HG03066 (cell line): Measurements from ENCODE around the gene ZMYM2.

Source experiments
- ATAC-seq: cut with Tn5 transposase; IDR thresholded peaks from one replicate; pipeline ENCODE4 v1.9.1; 2021; ENCODE audit warnings: low read depth; ENCODE audit not compliant: unreplicated experiment

The ZMYM2 gene

GRCh38 chr13:19981685-19982238, 23.2 kb downstream of the ZMYM2 start:
- ATAC-seq: no peak

GRCh38 chr13:19982447-19983043, 24.0 kb downstream of the ZMYM2 start:
- no peak for ATAC-seq

GRCh38 chr13:19984430-19985218, 26.1 kb downstream of the ZMYM2 start:
- no peak for ATAC-seq

GRCh38 chr13:19985219-19985556, 26.7 kb downstream of the ZMYM2 start:
- no peak for ATAC-seq

- ATAC-seq: no peak
Observed at GRCh38 chr13:19991531-19991930, 33.0 kb downstream of the ZMYM2 start.

GRCh38 chr13:19993024-19993423, 34.5 kb downstream of the ZMYM2 start:
- ATAC-seq: no peak

GRCh38 chr13:19998960-19999359, 40.4 kb downstream of the ZMYM2 start:
- ATAC-seq: no peak

GRCh38 chr13:20000062-20000552, 41.6 kb downstream of the ZMYM2 start:
- no peak for ATAC-seq

- ATAC-seq: no peak
Observed at GRCh38 chr13:20001366-20002190, 43.1 kb downstream of the ZMYM2 start.

- ATAC-seq: no peak
Observed at GRCh38 chr13:20002787-20003186, 44.3 kb downstream of the ZMYM2 start.

GRCh38 chr13:20006206-20006605, 47.7 kb downstream of the ZMYM2 start:
- ATAC-seq: no peak

GRCh38 chr13:20015763-20016162, 57.2 kb downstream of the ZMYM2 start:
- ATAC-seq: no peak

- no peak for ATAC-seq
Observed at GRCh38 chr13:20016649-20017364, 58.3 kb downstream of the ZMYM2 start.

- ATAC-seq: no peak
Observed at GRCh38 chr13:20017365-20017711, 58.8 kb downstream of the ZMYM2 start.

GRCh38 chr13:20019043-20019442, 60.5 kb downstream of the ZMYM2 start:
- ATAC-seq: peak; percentile 72

- ATAC-seq: no peak
Observed at GRCh38 chr13:20024702-20025101, 66.2 kb downstream of the ZMYM2 start.

GRCh38 chr13:20028953-20029352, 70.4 kb downstream of the ZMYM2 start:
- ATAC-seq: no peak

- ATAC-seq: no peak
Observed at GRCh38 chr13:20033486-20033885, 75.0 kb downstream of the ZMYM2 start.

- ATAC-seq: no peak
Observed at GRCh38 chr13:20035130-20035529, 76.6 kb downstream of the ZMYM2 start.

- no peak for ATAC-seq
Observed at GRCh38 chr13:20037908-20038307, 79.4 kb downstream of the ZMYM2 start.
